Activated B cell treated with CpG ODN at 0.5 μM for 24 hours (primary cell): ENCODE measurements around the gene FLOT1. TPM values are rescaled to one million over a fixed set of nuclear protein-coding genes. Genes with fewer than 3 reads are reported as not detected.
A peak's percentile ranks its signal among the peaks of the same experiment; 100 is the strongest.

Experiments used
- ATAC-seq: fragments of 200-7000 bp; cut with Tn5 transposase; one replicate; pipeline ENCODE4 v1.10.0; 2021; ENCODE audit warnings: low read depth, mild to moderate bottlenecking, moderate library complexity
- CTCF ChIA-PET: fragments of 350-600 bp; sonication (Branson Sonifier 250); formaldehyde crosslinking; loops from one replicate; lab custom pipeline; 2021; ENCODE audit warnings: antibody characterized with exemption; lab: Charles Lee
- POLR2A ChIA-PET: fragments of 350-600 bp; sonication (Branson Sonifier 250); formaldehyde crosslinking; loops from one replicate; lab custom pipeline; 2021; ENCODE audit warnings: antibody characterized with exemption; lab: Charles Lee
- DNase-seq: peaks from one replicate; pipeline ENCODE4 v3.0.0; 2022
- H3K27ac Mint-ChIP-seq: one replicate; pipeline ENCODE4 v1.8.0; 2020; ENCODE audit warnings: mixed read lengths
- H3K27me3 Mint-ChIP-seq: one replicate; pipeline ENCODE4 v1.8.0; 2021; ENCODE audit warnings: mixed read lengths
- H3K36me3 Mint-ChIP-seq: one replicate; pipeline ENCODE4 v1.8.0; 2021; ENCODE audit warnings: low read depth, mixed read lengths
- H3K4me1 Mint-ChIP-seq: one replicate; pipeline ENCODE4 v1.8.0; 2021; ENCODE audit warnings: mixed read lengths
- H3K4me3 Mint-ChIP-seq: one replicate; pipeline ENCODE4 v1.8.0; 2020; ENCODE audit warnings: mild to moderate bottlenecking, mixed read lengths
- H3K9me3 Mint-ChIP-seq: one replicate; pipeline ENCODE4 v1.8.0; 2020; ENCODE audit warnings: mixed read lengths
- CTCF ChIP-seq: fragments of 200-600 bp; IDR thresholded peaks from one replicate; pipeline ENCODE4 v1.8.0; 2022; ENCODE audit warnings: antibody characterized with exemption, mild to moderate bottlenecking
- intact Hi-C: fragments of 100-400 bp; cut with micrococcal nuclease; formaldehyde crosslinking; loops from one replicate; pipeline ENCODE4 v1.15.1; 2024
- total RNA-seq: library from RNA; stranded (reverse); gene quantifications from 2 replicates; pipeline ENCODE4 v1.2.3, GENCODE V29; 2022

Gene FLOT1
- total RNA-seq, 1 donor from 2014 or later, result 52.0 TPM

DNA sequence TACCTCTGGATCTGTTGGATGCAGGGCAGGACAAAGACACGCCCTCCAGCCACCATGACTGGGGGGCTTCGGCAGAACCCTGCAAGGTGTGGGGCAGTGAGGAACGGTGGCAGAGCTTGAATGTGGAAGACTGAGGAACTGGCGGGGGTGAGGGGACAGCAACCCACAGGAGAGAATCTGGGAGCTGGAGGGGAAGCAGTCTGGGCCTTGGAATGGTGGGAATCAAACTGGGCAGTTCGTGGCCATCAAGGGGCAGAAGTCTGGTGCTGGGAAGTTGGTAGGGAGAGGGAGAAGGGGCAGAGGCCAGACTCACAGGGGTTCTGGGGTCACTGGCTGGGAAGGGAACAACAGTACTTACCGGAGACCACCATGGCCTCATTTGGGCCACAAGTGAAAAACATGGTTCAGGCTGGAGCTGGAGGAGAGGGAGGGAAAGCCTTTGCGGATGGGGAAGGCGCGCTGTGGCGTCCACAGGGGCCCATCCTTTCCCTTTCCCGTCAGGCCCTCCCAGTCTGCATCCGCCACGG, 635 bp downstream of the FLOT1 start:
- ATAC-seq, result no peak
- no peak for TF ChIP-seq CTCF
- Mint-ChIP-seq H3K9me3 (no peaks in the 10 kb centered on the region), H3K36me3 (peaks cover 32% of the 10 kb centered on the region), H3K4me3 (peak overlapping the region; percentile 89), H3K27ac (peak overlapping the region; percentile 64), H3K27me3 (no peaks in the 10 kb centered on the region), H3K4me1 (peaks cover 40% of the 10 kb centered on the region)
- no peak for DNase-seq
- intact Hi-C loops, result loop anchor here (2.0 to 5.0 kb wide), 5 partner anchors 21 to 215 kb away; partner anchors contain the start of genes MRPS18B, PPP1R10 and TUBB
- CTCF ChIA-PET, result interaction anchor here (0.8 kb wide), 1 partner anchor 9 kb away, joined by 3 read pairs; no protein-coding TSS in a partner anchor
- POLR2A ChIA-PET, result interaction anchor here (0.5 to 1.0 kb wide), 4 partner anchors 20 to 127 kb away, joined by 3 to 4 read pairs (median 4); no protein-coding TSS in a partner anchor

DNA sequence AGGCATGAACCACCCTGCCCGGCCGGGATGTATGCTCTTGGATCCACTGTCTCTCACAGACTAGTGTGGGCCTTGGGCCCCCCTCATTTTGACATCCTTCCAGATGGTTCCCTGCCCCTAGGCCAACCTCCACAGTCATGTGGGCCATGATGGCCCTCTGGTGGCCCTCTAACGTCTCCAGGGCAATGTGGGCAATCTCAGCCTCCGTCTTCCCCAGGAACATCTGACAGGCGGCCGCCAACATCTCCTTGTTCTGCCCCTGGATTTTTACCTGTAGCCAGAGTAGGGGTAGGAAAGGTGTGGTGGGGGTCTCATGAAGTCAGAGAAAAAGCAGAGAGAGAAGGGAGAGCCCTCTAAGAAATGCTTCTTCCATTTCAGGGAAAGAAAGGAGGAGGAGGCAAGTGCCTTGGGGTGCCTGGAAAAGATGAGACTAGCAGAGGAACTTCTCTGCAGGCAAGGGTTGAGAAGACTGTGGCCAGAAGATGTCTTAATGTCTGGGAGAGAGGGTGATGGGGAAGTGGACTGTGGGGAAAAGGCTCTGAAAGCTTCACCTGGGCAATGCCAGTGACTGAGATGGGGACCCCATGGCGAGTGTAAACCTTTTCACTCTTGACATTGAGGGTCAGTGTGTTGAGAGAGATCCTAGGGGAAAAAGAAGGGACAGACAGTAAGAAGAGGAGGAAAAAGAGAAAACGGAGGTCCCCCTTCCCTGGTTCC, 1.3 kb downstream of the FLOT1 start:
- peak overlapping the region; percentile 89 for H3K4me3 Mint-ChIP-seq
- intact Hi-C loops, result loop anchor here (5.0 kb wide), 3 partner anchors 71 to 216 kb away; partner anchors contain the start of genes MRPS18B and PPP1R10
- ChIA-PET CTCF (no interaction called here), POLR2A (interaction anchor here (0.5 to 1.0 kb wide), 2 partner anchors 22 to 100 kb away, joined by 3 to 4 read pairs; no protein-coding TSS in a partner anchor)
- TF ChIP-seq CTCF, result no peak
- ATAC-seq (no peak), DNase-seq (no peak)
- H3K27me3 Mint-ChIP-seq, result no peaks in the 10 kb centered on the region
- H3K36me3 Mint-ChIP-seq, result peaks cover 33% of the 10 kb centered on the region
- peak overlapping the region; percentile 64 for H3K27ac Mint-ChIP-seq
- peaks cover 46% of the 10 kb centered on the region for H3K4me1 Mint-ChIP-seq
- no peaks in the 10 kb centered on the region for H3K9me3 Mint-ChIP-seq

GRCh38 chr6:30740540-30740870, 2.0 kb downstream of the FLOT1 start:
- TF ChIP-seq CTCF, result no peak
- H3K27ac Mint-ChIP-seq, result no peak overlapping the region
- ChIA-PET POLR2A (no interaction called here), CTCF (interaction anchor here (0.5 kb wide), 1 partner anchor 266 kb away, joined by 5 read pairs; no protein-coding TSS in a partner anchor)
- no peaks in the 10 kb centered on the region for H3K27me3 Mint-ChIP-seq
- ATAC-seq (no peak), DNase-seq (no peak)
- H3K4me1 Mint-ChIP-seq, result peaks cover 53% of the 10 kb centered on the region
- intact Hi-C loops, result loop anchor here (5.0 kb wide), 3 partner anchors 72 to 217 kb away; partner anchors contain the start of genes MRPS18B and PPP1R10
- H3K9me3 Mint-ChIP-seq, result no peaks in the 10 kb centered on the region
- H3K4me3 Mint-ChIP-seq, result peak overlapping the region; percentile 55
- peaks cover 33% of the 10 kb centered on the region for H3K36me3 Mint-ChIP-seq

DNA sequence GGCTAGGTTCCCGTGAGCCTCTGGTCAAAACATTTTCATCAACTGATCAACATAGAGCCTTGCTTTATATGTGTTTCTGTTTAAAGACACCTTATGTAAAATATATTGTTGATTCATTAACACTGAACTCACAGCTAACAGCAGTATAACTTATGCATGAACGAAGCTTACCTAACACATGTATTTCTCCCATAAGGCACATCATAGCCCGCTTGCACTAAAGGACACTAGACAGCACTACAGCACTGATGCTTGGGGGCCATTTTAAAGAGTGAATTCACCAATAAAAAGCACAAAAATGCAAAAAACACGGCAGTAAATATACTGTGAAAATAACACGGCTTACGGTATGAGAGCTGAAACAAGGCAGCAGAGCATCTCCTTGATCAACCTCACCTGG, 4.0 kb downstream of the FLOT1 start:
- Mint-ChIP-seq H3K36me3 (peaks cover 38% of the 10 kb centered on the region), H3K4me3 (no peak overlapping the region), H3K27ac (no peak overlapping the region), H3K4me1 (peaks cover 53% of the 10 kb centered on the region), H3K9me3 (no peaks in the 10 kb centered on the region), H3K27me3 (no peaks in the 10 kb centered on the region)
- TF ChIP-seq CTCF, result no peak
- ATAC-seq (no peak), DNase-seq (no peak)
- ChIA-PET CTCF (interaction anchor here (1.1 to 20.0 kb wide), 4 partner anchors 8 to 341 kb away, joined by 3 to 576 read pairs (median 4); partner anchors contain the start of gene DHX16), POLR2A (interaction anchor here (0.6 to 1.2 kb wide), 4 partner anchors 36 to 130 kb away, joined by 3 to 7 read pairs (median 4); partner anchors contain the start of gene DHX16)
- intact Hi-C loops, result no loop called here
